GM18868 (cell line): ENCODE results near the gene CMAS.

ENCODE experiments used
- ATAC-seq: cut with Tn5 transposase; IDR thresholded peaks from one replicate; pipeline ENCODE4 v1.9.1; 2021; ENCODE audit warnings: mild to moderate bottlenecking, moderate library complexity; ENCODE audit not compliant: unreplicated experiment

The CMAS gene

GRCh38 chr12:22105542-22105941, 59.5 kb downstream of the CMAS start:
- ATAC-seq, result no peak

DNA sequence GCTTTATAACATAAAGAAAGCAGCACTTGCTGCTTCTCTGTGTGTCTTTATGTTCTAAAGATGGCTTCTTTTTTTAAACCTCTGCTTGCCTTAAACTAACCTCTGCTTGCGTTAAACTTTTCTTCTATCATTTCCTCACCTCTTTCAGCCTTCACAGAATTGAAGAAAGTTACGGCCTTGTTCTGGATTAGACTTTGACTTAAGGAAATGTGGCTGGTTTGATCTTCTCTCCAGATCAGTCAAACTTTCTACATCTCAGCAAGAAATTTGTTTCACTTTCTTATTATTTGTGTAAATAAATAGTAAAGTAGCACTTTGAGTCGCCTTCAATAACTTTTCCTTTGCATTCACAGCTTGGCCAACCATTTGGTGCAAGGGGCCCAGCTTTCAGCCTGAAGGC, 64.2 kb downstream of the CMAS start:
- ATAC-seq, result no peak
